ENCODE results near the gene GABRD.

The GABRD gene

GRCh38 chr1:2073382-2074230 lies 54.5 kb downstream of the GABRD start:
- peaks cover 0 to 56% (median 0%) of the 10 kb centered on the region in 3 experiments for H3K27me3 ChIP-seq (ENCODE audit: control insufficient read depth in 3 of 3, insufficient read depth in 3 of 3, low read depth in 1 of 3, low read length in 3 of 3)
- peak overlapping the region; percentile 99 for H2AK5ac ChIP-seq (ENCODE audit: low read depth, low read length)
- peak overlapping the region; percentile 100 for H2AFZ ChIP-seq (ENCODE audit: low read length)
- peaks cover 10 to 14% of the 10 kb centered on the region in 2 donors for H3K9me3 ChIP-seq (replicated peaks in 1 of 2; ENCODE audit: control insufficient read depth in 2 of 2, insufficient read depth in 1 of 2, low read depth in 1 of 2, low read length in 2 of 2)
- peak overlapping the region; percentile 80 for H3K4ac ChIP-seq (ENCODE audit: low read length)
- peak overlapping the region; percentile 98 for H2BK120ac ChIP-seq (ENCODE audit: low read depth, low read length)
- peak; percentile 59 for DNase-seq (ENCODE audit: low spot score)
- H2BK15ac ChIP-seq (ENCODE audit: low read length): peak overlapping the region; percentile 97
- H3K23ac ChIP-seq (ENCODE audit: low read depth, low read length, poor library complexity): peak overlapping the region; percentile 82
- H3K4me2 ChIP-seq (ENCODE audit: insufficient read depth, low read length, poor library complexity, severe bottlenecking): peak overlapping the region; percentile 24
- H4K91ac ChIP-seq (ENCODE audit: low read depth, low read length, poor library complexity): no peak overlapping the region
- H3K4me1 ChIP-seq (ENCODE audit: control insufficient read depth in 2 of 2, insufficient read depth in 1 of 2, low read depth in 1 of 2, low read length in 2 of 2): peaks cover 11 to 25% of the 10 kb centered on the region in 2 donors
- peak overlapping the region; percentile 98 for H2BK5ac ChIP-seq (ENCODE audit: low read length)
- H3K79me1 ChIP-seq (ENCODE audit: low read depth, low read length): peaks cover 11% of the 10 kb centered on the region
- H3K9ac ChIP-seq (ENCODE audit: low read depth, low read length, poor library complexity): peak overlapping the region; percentile 88
- no CpG with 5 or more reads among the region's 59 CpGs for WGBS, 2 donors (ENCODE audit: extremely low coverage in 2 of 2, insufficient read length in 2 of 2, insufficient replicate concordance in 1 of 2)
- H2BK12ac ChIP-seq (ENCODE audit: low read length): peak overlapping the region; percentile 80
- peak overlapping the region in 1 of 2 donors; percentile 54 for H3K4me3 ChIP-seq (ENCODE audit: low read length in 2 of 2)
- H4K8ac ChIP-seq (ENCODE audit: low read depth, low read length): peak overlapping the region; percentile 31
- peak overlapping the region; percentile 96 for H3K18ac ChIP-seq (ENCODE audit: low read length)
- H3K36me3 ChIP-seq (replicated peaks in 1 of 2; ENCODE audit: control insufficient read depth in 2 of 2, insufficient read depth in 2 of 2, low read length in 2 of 2): peaks cover 0 to 4% of the 10 kb centered on the region in 2 donors
- H3K27ac ChIP-seq (replicated peaks; ENCODE audit: low read length): peak overlapping the region; percentile 18
- peak overlapping the region; percentile 99 for H3K14ac ChIP-seq (ENCODE audit: low read length)

GRCh38 chr1:2074396-2074795 lies 55.3 kb downstream of the GABRD start:
- no peak for DNase-seq (ENCODE audit: low spot score)
- no CpG with 5 or more reads among the region's 19 CpGs for WGBS, 2 donors (ENCODE audit: extremely low coverage in 2 of 2, insufficient read length in 2 of 2, insufficient replicate concordance in 1 of 2)
- H3K4me3 ChIP-seq (ENCODE audit: low read length in 2 of 2): peak overlapping the region in 1 of 2 donors; percentile 54

GRCh38 chr1:2074944-2075740 lies 56.0 kb downstream of the GABRD start:
- Histone ChIP-seq H3K27me3 (ENCODE audit: control insufficient read depth in 3 of 3, insufficient read depth in 3 of 3, low read depth in 1 of 3, low read length in 3 of 3) (peaks cover 0 to 56% (median 0%) of the 10 kb centered on the region in 3 experiments), H2BK12ac (ENCODE audit: low read length) (no peak overlapping the region), H3K4me3 (ENCODE audit: low read length in 2 of 2) (no peak overlapping the region), H3K27ac (replicated peaks; ENCODE audit: low read length) (no peak overlapping the region), H3K9me3 (replicated peaks in 1 of 2; ENCODE audit: control insufficient read depth in 2 of 2, insufficient read depth in 1 of 2, low read depth in 1 of 2, low read length in 2 of 2) (peaks cover 16 to 21% of the 10 kb centered on the region in 2 donors), H2BK120ac (ENCODE audit: low read depth, low read length) (peak overlapping the region; percentile 98), H3K14ac (ENCODE audit: low read length) (peak overlapping the region; percentile 75), H3K4me2 (ENCODE audit: insufficient read depth, low read length, poor library complexity, severe bottlenecking) (no peak overlapping the region), H4K91ac (ENCODE audit: low read depth, low read length, poor library complexity) (no peak overlapping the region), H3K9ac (ENCODE audit: low read depth, low read length, poor library complexity) (peak overlapping the region; percentile 80), H2BK15ac (ENCODE audit: low read length) (no peak overlapping the region), H3K23ac (ENCODE audit: low read depth, low read length, poor library complexity) (peak overlapping the region; percentile 37), H2AFZ (ENCODE audit: low read length) (no peak overlapping the region), H3K36me3 (replicated peaks in 1 of 2; ENCODE audit: control insufficient read depth in 2 of 2, insufficient read depth in 2 of 2, low read length in 2 of 2) (peaks cover 0 to 6% of the 10 kb centered on the region in 2 donors), H4K8ac (ENCODE audit: low read depth, low read length) (no peak overlapping the region), H3K18ac (ENCODE audit: low read length) (peak overlapping the region; percentile 85), H3K4me1 (ENCODE audit: control insufficient read depth in 2 of 2, insufficient read depth in 1 of 2, low read depth in 1 of 2, low read length in 2 of 2) (peaks cover 11 to 25% of the 10 kb centered on the region in 2 donors), H2BK5ac (ENCODE audit: low read length) (peak overlapping the region; percentile 98), H3K79me1 (ENCODE audit: low read depth, low read length) (peaks cover 19% of the 10 kb centered on the region), H2AK5ac (ENCODE audit: low read depth, low read length) (peak overlapping the region; percentile 94), H3K4ac (ENCODE audit: low read length) (no peak overlapping the region)
- no peak for DNase-seq (ENCODE audit: low spot score)
- no CpG with 5 or more reads among the region's 38 CpGs for WGBS, 2 donors (ENCODE audit: extremely low coverage in 2 of 2, insufficient read length in 2 of 2, insufficient replicate concordance in 1 of 2)

More at GRCh38 chr1:2074396-2074795, 55.3 kb downstream of the GABRD start:
- Histone ChIP-seq H2BK15ac (ENCODE audit: low read length) (no peak overlapping the region), H3K79me1 (ENCODE audit: low read depth, low read length) (peaks cover 16% of the 10 kb centered on the region), H2AFZ (ENCODE audit: low read length) (peak overlapping the region; percentile 100), H2AK5ac (ENCODE audit: low read depth, low read length) (peak overlapping the region; percentile 99), H4K91ac (ENCODE audit: low read depth, low read length, poor library complexity) (no peak overlapping the region), H2BK120ac (ENCODE audit: low read depth, low read length) (peak overlapping the region; percentile 98), H3K27me3 (ENCODE audit: control insufficient read depth in 3 of 3, insufficient read depth in 3 of 3, low read depth in 1 of 3, low read length in 3 of 3) (peaks cover 0 to 56% (median 0%) of the 10 kb centered on the region in 3 experiments), H2BK5ac (ENCODE audit: low read length) (peak overlapping the region; percentile 98), H3K4me2 (ENCODE audit: insufficient read depth, low read length, poor library complexity, severe bottlenecking) (peak overlapping the region; percentile 31), H2BK12ac (ENCODE audit: low read length) (peak overlapping the region; percentile 36), H3K36me3 (replicated peaks in 1 of 2; ENCODE audit: control insufficient read depth in 2 of 2, insufficient read depth in 2 of 2, low read length in 2 of 2) (peaks cover 0 to 6% of the 10 kb centered on the region in 2 donors), H3K23ac (ENCODE audit: low read depth, low read length, poor library complexity) (peak overlapping the region; percentile 82), H3K27ac (replicated peaks; ENCODE audit: low read length) (peak overlapping the region; percentile 18), H3K4ac (ENCODE audit: low read length) (no peak overlapping the region), H3K14ac (ENCODE audit: low read length) (peak overlapping the region; percentile 99), H3K4me1 (ENCODE audit: control insufficient read depth in 2 of 2, insufficient read depth in 1 of 2, low read depth in 1 of 2, low read length in 2 of 2) (peaks cover 11 to 25% of the 10 kb centered on the region in 2 donors), H4K8ac (ENCODE audit: low read depth, low read length) (no peak overlapping the region), H3K9me3 (replicated peaks in 1 of 2; ENCODE audit: control insufficient read depth in 2 of 2, insufficient read depth in 1 of 2, low read depth in 1 of 2, low read length in 2 of 2) (peaks cover 14 to 19% of the 10 kb centered on the region in 2 donors), H3K18ac (ENCODE audit: low read length) (peak overlapping the region; percentile 96), H3K9ac (ENCODE audit: low read depth, low read length, poor library complexity) (no peak overlapping the region)

Measured in neuronal stem cell (in vitro differentiated cells).